Measurements from ENCODE around the gene CLDND1.
"Not testable (repeated sequence)": the region's sequence is repeated elsewhere in the genome, so short reads cannot be mapped to it uniquely, and the experiment has no call there.

The CLDND1 gene

DNA sequence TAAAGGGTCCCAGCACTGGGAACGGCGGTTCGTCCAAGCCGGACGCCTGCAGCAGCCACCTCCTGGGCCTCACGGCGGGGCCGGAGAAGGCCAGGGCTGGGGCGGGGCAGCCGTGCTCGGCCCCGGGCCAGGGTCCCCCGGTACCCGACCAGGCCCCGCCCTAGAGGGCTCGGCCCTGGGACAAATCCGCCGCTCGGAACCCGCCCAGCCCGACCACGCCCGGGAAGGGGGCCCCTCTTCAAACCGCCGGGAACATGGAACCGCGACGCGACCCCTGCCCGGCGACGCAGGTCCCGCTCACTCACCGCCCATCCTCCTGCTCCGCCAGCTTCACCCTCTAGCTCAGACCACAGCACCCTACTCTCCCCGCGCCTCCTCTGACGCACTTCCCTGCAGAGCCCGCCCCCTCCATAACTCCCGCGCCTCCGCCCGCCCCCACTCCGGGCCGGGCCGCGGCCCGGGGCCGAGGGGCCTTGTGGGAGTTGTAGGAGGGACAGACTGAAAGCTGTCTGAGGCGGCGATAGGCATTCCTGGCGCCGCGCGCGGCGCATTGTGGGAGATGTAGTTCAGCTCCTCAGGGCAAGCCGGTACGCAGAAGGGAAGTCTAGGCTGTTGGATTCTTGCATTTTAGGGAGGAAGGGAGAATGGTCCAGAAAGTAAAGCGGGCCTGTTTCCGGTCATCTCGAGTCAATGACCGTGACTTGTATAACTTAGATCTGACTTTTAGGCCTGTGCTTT, at the start of gene CLDND1:
Gene CLDND1 (minus strand): TSS at position 359 of the 738 bp plus-strand sequence. CDS start 1,478 bp downstream, outside the sequence.
- peak; percentile 96 for DNase-seq

GRCh38 chr3:98568402-98568801, 45.7 kb upstream of the CLDND1 start:
- DNase-seq = no peak

- no peak for DNase-seq
These were observed 45.1 kb upstream of the CLDND1 start for GRCh38 chr3:98567666-98568270.

DNA sequence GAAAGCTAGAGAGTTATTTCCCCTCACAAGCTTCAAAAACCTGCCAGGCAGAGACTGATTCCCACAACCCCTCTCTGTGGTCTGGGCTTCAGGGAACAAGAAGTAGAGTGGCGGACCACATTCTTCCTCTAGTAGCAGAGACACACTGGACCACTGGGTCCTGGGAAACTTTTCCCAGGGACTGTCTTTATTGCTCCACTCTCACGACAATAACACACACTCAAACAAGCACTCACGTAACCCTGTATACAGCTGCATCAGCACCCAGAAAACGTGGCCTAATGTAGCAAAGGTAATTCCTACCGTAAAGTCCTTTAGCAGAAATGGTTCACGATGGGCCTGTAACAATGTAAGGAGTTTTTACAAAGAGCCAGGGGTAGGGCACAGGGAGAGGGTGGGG, 43.1 kb upstream of the CLDND1 start:
- no peak for DNase-seq

GRCh38 chr3:98565237-98565643, 42.5 kb upstream of the CLDND1 start:
- no peak for DNase-seq

DNA sequence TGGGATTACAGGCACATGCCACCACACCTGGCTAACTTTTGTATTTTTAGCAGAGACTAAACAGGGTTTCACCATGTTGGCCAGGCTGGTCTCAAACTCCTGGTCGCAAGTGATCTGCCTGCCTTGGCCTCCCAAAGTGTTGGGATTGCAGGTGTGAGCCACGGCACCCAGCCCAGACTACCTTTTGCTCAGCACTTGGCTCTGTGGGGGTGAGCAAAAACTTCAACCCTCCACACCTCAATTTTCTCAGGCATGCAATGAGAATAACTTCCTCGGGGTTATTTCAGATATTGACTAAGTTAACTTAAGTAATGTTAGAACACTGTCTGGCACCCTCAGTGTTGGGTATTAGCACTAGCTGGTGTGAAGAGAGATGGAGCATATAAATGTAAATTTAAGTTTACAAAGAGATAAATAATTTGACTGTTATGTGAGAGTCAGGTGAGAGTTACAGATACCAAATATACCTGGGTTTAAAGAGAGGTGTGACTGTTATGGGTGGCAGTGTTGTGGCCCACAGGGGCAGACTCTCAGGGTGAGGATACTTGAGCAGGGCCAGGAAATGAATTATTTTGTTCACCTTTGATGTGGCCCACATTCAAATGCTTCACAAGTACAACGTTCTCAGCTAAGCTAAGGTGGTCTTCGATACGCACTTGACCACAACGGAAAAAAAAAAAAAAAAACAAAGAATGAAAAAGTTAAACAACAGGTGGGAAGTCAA, 41.7 kb upstream of the CLDND1 start:
- no peak for DNase-seq

GRCh38 chr3:98563661-98564281, 41.1 kb upstream of the CLDND1 start:
- no peak for DNase-seq

DNA sequence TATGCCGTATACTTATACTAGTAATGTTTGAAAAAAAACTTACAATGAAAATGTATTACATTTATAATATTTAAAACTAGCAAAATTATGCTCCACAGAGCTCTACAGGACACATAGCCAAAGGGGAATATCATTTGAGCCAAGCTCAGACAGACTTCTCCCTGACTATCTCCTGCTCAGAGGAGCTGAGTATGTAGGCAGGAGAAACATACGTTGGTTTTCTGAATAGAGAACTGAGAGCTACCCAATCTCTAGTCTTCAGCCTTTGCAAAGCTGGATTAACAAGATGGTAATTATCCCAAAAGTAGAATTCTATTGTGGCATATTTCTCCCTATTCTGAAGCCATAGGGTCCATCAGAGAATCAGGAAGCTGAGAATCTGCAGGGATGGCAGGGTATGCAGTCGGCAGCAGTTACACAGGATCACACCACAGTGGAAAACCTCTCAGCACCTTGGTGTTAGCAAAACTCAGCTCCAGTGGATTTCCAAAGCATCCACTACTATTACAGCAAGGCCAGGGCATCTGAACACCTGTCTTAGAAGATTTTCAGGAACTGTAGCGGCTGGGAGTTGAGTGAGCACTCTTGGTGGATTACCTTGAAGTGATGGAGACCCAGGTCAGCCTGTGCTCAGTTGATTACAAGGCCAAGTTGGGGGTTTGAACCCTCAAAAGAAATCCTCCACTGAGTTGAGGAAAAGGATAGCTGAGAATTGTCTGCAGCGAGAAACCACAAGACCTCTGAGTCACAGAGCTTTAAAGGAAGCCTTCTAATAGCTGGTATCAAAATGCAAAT, 39.2 kb upstream of the CLDND1 start:
- DNase-seq = no peak

DNA sequence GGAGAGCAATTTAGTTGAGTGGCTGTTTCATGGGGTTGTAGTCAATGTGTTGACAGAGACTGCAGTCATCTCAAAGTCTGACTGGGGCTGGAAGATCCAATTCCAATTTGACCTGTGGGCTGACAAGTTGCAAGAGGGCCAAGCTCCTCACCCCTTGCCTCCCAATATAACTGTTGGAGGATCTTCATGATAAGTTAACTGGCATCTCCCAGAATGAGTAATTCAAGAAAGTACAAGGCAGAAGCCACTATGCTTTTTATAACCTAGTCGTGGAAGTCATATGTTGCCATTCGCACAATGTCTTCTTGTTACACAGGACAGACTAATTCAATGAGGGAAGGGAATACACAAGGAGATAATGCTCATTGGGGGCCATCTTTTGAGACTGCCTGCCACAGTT, 38.2 kb upstream of the CLDND1 start:
- no peak for DNase-seq

- DNase-seq = not testable (repeated sequence)
These were observed 37.1 kb upstream of the CLDND1 start for GRCh38 chr3:98559769-98560168.

- no peak for DNase-seq
These were observed 35.6 kb upstream of the CLDND1 start for GRCh38 chr3:98558100-98558827.

DNA sequence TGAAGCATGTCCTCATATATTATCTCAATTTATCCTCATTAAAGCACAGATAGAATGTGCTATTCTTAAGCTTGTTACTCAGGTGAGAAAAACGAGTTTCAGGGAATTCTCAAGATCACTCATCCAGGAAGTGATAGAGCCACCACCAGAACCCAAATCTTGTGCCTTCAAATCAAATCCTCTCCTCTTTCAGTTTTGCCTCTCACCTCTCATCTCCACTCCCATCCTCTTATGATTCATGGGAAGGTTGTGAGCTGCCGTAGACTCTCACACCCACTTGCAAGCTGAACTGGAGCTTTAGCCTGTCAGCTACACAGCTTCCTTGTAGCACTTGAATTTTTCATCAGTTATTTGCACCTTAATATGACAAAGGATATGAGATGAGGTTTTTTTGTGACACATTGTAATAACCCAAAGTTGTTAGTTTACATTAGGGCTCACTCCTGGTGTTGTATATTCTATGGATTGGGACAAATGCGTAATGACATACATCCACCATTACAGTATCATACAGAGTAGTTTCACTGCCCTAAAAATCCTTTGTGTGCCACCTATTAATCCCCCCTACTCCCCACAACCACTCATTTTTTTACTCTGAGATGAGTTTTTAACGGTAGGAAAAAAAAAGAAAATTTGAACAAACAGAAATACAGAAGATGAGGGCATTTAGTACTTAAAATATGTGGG, 34.8 kb upstream of the CLDND1 start:
- no peak for DNase-seq

DNA sequence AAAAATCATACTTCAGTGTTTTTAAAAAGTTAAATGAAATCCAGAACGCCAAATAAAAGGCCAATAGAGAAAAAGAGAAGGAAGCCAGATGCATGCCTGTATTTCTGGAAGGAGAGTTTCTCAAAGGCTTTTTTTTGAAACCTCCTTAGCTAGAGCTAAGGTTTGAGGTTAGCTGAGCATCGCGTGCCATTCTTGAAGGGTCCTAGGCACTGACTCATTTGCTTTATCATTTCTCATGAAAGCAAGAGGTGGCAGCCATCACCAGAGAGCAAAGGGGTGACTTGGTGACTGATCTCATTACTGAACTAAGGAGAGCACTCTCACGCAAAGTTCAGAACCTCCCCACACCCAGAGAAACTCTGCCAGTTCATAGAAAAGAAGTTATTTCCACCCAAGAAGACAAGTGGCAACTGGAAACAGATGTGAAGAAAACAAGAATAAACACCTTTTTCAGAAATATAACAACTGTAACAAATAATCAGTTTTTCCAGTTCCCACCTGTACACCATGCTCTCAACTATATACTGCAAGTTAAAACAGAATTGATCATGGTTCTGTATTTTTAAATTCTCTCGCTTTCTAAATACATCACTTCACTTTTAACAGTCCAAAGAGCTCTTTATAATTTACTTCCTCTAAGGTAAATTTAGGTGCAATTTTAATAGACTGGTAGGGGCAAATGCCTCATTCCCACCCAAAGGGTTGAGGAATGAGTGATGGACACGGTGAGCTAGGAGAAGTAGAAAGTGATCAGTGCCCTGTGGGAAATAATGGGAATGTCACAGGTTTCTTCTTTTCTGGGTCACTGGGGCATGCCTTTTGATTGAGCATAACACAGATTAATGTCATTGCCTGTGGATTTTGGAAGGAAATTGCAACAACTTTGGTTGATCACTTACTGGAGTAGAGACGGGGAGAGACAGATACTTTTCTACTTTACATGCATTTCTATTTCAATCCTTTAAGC, 33.7 kb upstream of the CLDND1 start:
- no peak for DNase-seq

- DNase-seq = no peak
These were observed 32.3 kb upstream of the CLDND1 start for GRCh38 chr3:98555025-98555379.

- no peak for DNase-seq
These were observed 31.9 kb upstream of the CLDND1 start for GRCh38 chr3:98554580-98554979.

- no peak for DNase-seq
These were observed 31.1 kb upstream of the CLDND1 start for GRCh38 chr3:98553753-98554152.

- DNase-seq = no peak
These were observed 30.4 kb upstream of the CLDND1 start for GRCh38 chr3:98553021-98553563.

DNA sequence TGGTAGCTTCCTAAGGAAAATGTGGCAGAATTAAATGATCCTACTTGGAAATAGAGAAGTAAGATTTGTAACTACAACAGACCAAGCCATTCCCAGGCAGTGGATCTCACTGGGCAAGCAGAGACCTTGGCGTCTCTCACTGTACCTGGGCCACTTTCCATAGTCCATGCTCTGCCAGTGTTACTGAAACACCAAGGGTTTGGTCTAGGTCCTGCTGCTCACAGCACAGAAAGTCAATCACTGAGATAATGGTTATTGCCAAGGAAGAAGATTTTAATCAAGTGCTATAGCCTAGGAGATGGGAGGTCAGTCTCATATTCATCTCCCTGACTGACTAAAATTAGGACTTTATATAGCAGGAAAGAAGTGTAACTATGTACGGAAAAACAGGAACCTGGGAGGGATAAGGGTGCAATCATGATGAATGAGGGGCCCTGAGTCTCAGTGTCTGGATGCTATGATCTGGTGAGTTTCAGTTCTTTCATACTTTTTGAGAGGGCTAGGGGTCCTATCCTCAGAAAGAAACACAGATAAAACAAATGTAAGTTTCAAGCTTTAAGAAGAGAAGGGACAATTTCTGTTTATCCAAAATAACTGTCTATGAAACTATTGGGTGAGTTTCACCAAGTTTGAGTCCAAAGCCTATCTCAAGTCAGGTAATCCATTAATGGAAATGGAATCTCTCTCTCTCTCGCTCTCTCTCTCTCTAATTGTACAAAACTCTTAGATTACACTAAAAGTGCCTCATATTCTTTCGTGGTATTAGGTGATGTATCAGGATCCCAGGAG, 29.7 kb upstream of the CLDND1 start:
- no peak for DNase-seq

DNA sequence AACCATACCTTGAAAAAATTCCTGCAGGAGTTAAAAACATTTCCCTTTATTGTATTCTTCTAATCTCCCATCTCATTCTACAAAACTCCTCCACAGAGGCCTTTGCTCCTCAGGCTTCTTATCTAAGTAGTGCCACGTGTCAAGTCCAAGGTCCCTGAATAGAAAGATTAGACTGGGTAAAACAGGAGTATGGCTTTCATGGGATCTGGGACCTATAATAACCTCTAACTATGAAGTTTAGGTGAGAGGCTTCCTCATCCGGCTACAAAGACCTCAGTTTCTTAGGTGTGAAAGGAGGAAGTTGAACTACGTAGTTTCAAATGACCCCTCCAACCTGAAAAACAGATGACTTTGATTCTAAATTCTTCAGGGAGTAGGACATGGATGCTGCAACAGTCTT, 29.1 kb upstream of the CLDND1 start:
- DNase-seq = no peak
